Stimulated activated naive CD4-positive, alpha-beta T cell treated with Interleukin-2 at 50 U/mL for 16 hours (primary cell): ENCODE data around the gene HARS1.
"Not testable (repeated sequence)": the region's sequence is repeated elsewhere in the genome, so short reads cannot be mapped to it uniquely, and the experiment has no call there.

ENCODE experiments used
- DNase-seq: peaks from one replicate; lab custom pipeline; 2025; lab: John Stamatoyannopoulos, UW

Gene HARS1

DNA sequence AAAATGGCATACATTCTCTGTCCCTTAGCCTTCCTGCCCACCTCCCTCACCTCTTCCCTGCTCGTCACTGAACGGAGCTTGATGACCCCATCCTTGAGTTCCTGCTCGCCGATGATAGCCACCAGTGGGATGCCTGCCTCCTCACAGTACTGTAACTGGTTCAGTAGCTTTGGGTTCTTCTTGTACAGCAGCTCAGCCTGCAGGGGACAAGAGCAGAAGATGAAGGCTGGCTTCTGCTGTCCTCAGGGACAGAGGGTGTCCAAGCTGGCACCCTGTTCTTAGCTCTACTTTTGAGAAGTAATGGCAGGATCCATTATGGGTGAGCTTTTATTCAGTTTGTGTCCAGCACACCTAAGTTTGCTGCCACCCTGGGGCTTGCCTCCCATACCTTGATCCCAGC lies 16.5 kb downstream of the HARS1 start:
- DNase-seq = no peak

- no peak for DNase-seq
Measured at GRCh38 chr5:140674211-140674610, 17.0 kb downstream of the HARS1 start.

- DNase-seq = no peak
Measured at GRCh38 chr5:140673187-140673976, 17.8 kb downstream of the HARS1 start, which contains the start of gene DND1. Gene DND1, minus strand, starts transcription at chr5:140673576. Its CDS starts 34 bp downstream, at chr5:140673542.

- DNase-seq = no peak
Measured at GRCh38 chr5:140672455-140673186, 18.5 kb downstream of the HARS1 start.

DNA sequence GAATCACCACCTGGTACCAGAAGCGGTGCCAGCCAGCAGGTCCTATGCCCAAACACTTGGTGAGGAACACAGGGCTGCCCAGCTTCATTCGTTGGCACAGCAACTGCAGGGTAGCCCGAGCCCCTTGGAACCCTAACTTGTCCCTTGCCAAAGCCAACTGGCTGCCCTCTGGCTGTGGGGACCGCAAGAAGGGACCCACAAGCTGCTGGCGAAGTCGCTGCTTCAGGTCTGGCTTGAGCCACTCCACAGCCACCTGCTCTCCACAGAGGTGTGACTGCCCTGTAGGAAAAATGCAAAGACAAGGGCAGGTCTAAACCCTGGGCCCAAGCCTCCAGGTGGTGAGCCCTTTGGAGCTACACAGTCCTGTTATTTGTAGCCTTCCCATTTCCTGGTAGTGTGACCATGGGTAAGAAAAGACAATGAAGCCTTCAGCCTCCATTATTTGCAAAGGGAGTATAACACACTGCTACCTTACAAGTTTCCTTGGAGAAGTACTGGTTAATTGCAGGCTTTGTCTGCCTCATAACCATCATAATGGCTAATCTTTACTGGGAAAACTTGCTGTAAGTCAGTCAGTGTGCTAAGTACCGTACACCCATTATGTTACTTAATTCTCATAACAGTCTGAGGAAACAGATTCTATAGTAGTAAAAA lies 19.6 kb downstream of the HARS1 start:
- no peak for DNase-seq

DNA sequence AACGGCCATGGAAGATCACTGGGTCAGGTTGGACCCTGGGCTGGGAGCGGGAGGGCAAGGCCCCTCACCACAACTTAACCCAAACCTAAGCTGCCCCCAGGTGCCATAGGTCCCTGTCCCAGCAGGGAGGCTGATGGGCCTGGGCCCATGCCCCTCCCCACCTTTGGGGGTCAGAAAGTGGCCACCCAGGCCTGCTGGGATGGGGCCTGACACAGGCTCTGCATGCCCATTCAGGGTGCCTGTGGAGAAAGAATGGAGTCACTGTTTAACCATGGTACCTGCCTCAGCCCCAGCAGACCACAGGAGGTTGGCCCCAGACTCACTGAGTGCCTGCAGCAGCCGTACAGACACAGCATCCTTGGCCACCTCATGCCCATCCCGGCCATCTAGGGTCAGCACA lies 20.1 kb downstream of the HARS1 start:
- DNase-seq = not testable (repeated sequence)

DNA sequence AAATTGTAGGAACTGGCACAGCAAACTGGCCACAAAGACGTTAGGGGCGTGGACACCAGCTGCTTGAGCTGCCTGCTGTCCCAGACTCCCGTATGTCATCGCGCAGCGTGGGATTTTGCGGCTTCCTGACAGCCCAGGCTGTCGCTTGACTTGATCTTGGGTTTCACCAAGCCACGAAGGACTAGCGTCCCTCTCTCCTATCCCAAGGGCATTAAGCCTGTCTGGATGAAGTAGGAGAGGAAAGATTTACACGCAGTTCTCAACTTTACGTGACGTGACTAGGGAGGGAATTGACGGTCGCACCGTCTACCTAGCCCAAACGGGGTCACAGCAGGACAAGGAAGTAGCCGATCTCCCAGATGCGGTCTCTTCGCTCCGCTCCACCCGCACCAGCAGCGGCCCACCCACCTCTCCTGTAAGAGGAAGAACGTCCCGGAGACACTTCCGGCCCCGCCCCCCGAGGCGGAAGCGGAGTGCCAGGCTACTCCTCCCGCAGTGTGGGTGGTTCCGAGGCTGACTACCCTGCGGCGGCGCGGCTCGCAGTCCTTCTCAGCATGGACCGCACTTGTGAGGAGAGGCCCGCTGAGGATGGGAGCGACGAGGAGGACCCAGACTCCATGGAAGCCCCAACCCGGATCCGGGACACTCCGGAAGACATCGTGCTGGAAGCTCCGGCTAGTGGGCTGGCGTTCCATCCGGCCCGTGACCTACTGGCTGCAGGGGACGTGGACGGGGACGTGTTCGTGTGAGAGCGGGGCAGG lies 26.6 kb downstream of the HARS1 start, which contains the start of gene WDR55:
Gene WDR55 (plus strand): TSS at position 546 of the 761 bp plus-strand sequence. CDS start 9 bp downstream, at position 555.
- peak; percentile 96 for DNase-seq

- DNase-seq = no peak
Measured at GRCh38 chr5:140664030-140664358, 27.2 kb downstream of the HARS1 start.

GRCh38 chr5:140660371-140660770 lies 30.8 kb downstream of the HARS1 start:
- DNase-seq = not testable (repeated sequence)

GRCh38 chr5:140658870-140659269 lies 32.3 kb downstream of the HARS1 start:
- DNase-seq = no peak

- no peak for DNase-seq
Measured at GRCh38 chr5:140647042-140647419, 44.1 kb downstream of the HARS1 start.

DNA sequence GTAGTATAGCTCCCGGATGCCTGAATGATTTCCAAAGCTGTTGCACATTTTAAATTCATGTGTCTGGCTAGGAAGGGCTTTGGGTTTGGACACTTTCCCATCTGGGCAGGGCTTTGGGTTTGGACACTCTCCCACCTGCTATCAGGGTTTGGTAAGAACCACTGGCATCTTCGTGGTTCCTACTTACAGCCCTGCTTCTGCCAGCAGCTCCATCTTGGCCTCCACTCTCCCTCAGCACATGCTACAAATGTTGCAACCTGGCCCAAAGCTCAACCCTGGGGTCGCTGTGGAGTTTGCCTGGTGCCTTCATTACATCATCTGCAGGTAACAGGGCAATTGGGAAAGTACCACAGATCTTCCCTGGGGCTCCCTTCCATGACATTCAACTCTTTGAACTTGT lies 48.5 kb downstream of the HARS1 start:
- no peak for DNase-seq

- no peak for DNase-seq
Measured at GRCh38 chr5:140641716-140642115, 49.5 kb downstream of the HARS1 start.

DNA sequence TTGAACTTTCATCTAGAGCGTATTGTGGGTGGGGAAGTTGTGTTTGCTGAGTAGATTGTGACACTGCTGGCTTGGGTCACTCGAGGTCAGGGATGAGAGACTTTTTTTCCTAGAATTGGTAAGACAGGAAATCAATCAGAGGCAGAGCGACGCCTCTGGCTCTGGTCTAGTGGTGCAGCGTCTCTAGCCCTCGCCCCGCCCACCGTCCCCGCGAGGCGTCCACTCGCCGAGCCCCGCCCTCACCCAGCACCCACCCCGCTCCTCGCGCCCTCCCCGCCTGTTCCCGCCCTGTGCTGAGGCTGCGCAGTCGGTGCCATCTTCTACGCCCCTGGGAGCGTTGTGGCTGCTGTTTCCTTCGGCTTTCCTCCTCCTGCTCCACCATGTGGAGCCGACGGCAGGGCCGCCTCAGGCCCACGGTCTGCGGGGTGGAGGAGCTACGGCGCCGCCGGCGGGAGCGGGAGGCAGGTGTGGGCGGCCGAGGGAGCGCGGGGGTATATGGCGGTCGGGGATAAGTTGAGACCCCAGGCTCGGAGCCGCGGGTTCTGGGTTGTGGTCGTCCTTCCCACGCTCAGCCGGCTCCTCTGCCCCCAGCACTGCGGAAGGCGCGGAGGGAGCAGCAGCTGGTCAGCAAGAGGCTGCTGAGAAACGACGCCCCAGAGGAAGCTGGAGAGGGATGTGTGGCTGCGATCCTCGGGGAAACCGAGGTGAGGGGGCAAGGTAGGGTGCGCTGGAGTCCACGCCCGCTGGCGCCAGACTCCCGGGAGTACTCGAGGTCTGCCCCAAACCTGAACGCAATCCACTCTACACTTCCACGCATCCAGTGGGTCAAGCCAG lies 51.8 kb downstream of the HARS1 start, which contains the start of gene TMCO6:
Gene TMCO6 (plus strand): TSS at position 304 of the 834 bp plus-strand sequence. CDS start 77 bp downstream, at position 381.
- DNase-seq = peak; percentile 97

- DNase-seq = not testable (repeated sequence)
Measured at GRCh38 chr5:140638898-140639147, 52.3 kb downstream of the HARS1 start.

DNA sequence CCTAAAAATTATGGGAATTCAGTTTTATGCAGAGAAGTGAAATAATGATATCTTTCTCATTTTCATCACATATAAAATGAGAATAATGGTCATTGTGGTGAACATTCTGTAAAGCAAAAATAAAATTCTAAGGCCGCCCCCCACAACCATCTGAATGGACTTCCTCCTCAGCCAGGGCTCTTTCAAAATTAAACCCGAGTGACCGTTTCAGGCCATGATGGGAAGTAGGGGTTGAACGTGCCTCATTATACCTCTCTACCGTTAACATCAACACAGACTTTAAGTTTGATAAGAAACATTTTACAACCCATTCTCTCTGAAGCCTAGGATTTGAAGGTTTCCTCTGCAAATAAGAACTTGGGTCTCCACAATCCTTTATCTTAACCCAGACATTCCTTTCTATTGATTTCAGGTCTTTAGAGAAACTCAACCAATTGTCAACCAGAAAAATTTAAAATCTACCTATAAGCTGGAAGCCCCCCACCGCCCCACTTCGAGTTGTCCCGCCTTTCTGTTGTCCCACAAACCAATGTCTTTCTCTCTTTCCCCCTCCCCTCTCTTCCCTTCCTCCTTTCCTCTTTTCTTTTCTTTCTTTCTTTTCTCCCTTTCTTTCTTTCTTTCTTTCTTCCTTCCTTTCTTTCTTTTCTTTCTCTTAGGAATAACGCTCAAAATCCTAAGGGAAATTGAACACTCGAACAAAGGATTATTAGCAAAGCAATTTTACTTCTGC lies 53.6 kb downstream of the HARS1 start:
- DNase-seq = no peak

- no peak for DNase-seq
Measured at GRCh38 chr5:140635291-140636257, 55.6 kb downstream of the HARS1 start.

- DNase-seq = no peak
Measured at GRCh38 chr5:140634103-140634502, 57.1 kb downstream of the HARS1 start.

GRCh38 chr5:140633501-140633900 lies 57.7 kb downstream of the HARS1 start:
- DNase-seq = no peak
